ENCODE data around the gene SPEG.

GRCh38 chr2:219488149-219488843 lies 53.7 kb downstream of the SPEG start:
- TF ChIP-seq CTCF (IDR thresholded peaks at IDR 0.05) (no peak), POLR2A (IDR thresholded peaks at IDR 0.05) (no peak)

All from body of pancreas (tissue), 4 donors.